ENCODE measurements around the gene CNDP1. TPM values are rescaled to one million over a fixed set of nuclear protein-coding genes. Genes with fewer than 3 reads are reported as not detected.

CNDP1 gene
- total RNA-seq, 4 donors from 2014 or later: 0.24 to 1.0 (median 0.90) TPM; not detected in 1

Other genes with a start within 250 kb of the CNDP1 start
- gene CYB5A, start 242.5 kb upstream of the CNDP1 start, total RNA-seq: 100 to 1,000 TPM in 1 of 4 donors, 10 to 100 TPM in 3; 44.6 to 204 (median 51.9) TPM
- gene C18orf63, start 218.7 kb upstream of the CNDP1 start, total RNA-seq: not detected
- gene DIPK1C, start 77.2 kb upstream of the CNDP1 start, total RNA-seq: 1 to 10 TPM in 1 of 4 donors, under 1 TPM in 1, not detected in 2; 0.12 to 9.1 TPM
- gene CNDP2, start 38.1 kb upstream of the CNDP1 start, total RNA-seq: 100 to 1,000 TPM in 2 of 4 donors, 10 to 100 TPM in 2; 56.2 to 149 (median 110) TPM
- gene ZNF407, start 63.4 kb downstream of the CNDP1 start, total RNA-seq: 10 to 100 TPM; 10.6 to 38.9 (median 23.7) TPM